Measurements from ENCODE around the gene TSPAN32. TPM values are rescaled to one million over a fixed set of nuclear protein-coding genes. Genes with fewer than 3 reads are reported as not detected.

The TSPAN32 gene
- total RNA-seq, 1 experiment from 2014 or later = not detected

- no peak for DNase-seq (ENCODE audit: low read depth, low spot score)
- Histone ChIP-seq H3K36me3 (ENCODE audit: control insufficient read depth, insufficient read depth, low read length) (no peaks in the 10 kb centered on the region), H3K4me1 (ENCODE audit: control insufficient read depth, insufficient read depth, low read length) (peaks cover 12% of the 10 kb centered on the region), H3K27ac (ENCODE audit: low read length) (no peak overlapping the region), H3K4me3 (ENCODE audit: low read depth in 2 of 2, low read length in 2 of 2) (no peak overlapping the region), H3K27me3 (ENCODE audit: control insufficient read depth, insufficient read depth, low read length) (no peaks in the 10 kb centered on the region), H3K9me3 (ENCODE audit: control insufficient read depth, insufficient read depth, low read depth, low read length) (no peaks in the 10 kb centered on the region)
- ChIA-PET POLR2A (no interaction called here), CTCF (interaction anchor here (0.5 kb wide), 1 partner anchor 16 kb away, joined by 3 read pairs; the partner anchor contains the start of genes C11orf21 and TSPAN32)
- intact Hi-C loops (cut with micrococcal nuclease; ENCODE audit: unreplicated experiment) (loop anchor here (10.0 kb wide), 1 partner anchor 207 kb away; no protein-coding TSS in a partner anchor), in situ Hi-C loops (cut with HindIII; ENCODE audit: low pct_unique_long_range_greater_than_20kb, low sequenced_read_pairs) (no loop called here)
- no peak for ATAC-seq
- BruUV-seq (replicated peaks) = no TSS peak
- no peak for TF ChIP-seq TCF7L2 (IDR thresholded peaks at IDR 0.05; ENCODE audit: low read depth, low read length)
- TF ChIP-seq POLR2AphosphoS5 (IDR thresholded peaks at IDR 0.05; ENCODE audit: low read depth, low read length) = no peak
- TF ChIP-seq, protein P1, sequence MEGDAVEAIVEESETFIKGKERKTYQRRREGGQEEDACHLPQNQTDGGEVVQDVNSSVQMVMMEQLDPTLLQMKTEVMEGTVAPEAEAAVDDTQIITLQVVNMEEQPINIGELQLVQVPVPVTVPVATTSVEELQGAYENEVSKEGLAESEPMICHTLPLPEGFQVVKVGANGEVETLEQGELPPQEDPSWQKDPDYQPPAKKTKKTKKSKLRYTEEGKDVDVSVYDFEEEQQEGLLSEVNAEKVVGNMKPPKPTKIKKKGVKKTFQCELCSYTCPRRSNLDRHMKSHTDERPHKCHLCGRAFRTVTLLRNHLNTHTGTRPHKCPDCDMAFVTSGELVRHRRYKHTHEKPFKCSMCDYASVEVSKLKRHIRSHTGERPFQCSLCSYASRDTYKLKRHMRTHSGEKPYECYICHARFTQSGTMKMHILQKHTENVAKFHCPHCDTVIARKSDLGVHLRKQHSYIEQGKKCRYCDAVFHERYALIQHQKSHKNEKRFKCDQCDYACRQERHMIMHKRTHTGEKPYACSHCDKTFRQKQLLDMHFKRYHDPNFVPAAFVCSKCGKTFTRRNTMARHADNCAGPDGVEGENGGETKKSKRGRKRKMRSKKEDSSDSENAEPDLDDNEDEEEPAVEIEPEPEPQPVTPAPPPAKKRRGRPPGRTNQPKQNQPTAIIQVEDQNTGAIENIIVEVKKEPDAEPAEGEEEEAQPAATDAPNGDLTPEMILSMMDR (IDR thresholded peaks at IDR 0.05) = no peak
- TF ChIP-seq REST (IDR thresholded peaks at IDR 0.05; ENCODE audit: insufficient read depth in 1 of 2, low read depth in 2 of 2, low read length in 1 of 2) = no peak
- TF ChIP-seq SIN3A (IDR thresholded peaks at IDR 0.05; ENCODE audit: borderline replicate concordance, insufficient read depth, low read depth, low read length) = no peak
Observed at GRCh38 chr11:2318123-2318522, 16.3 kb downstream of the TSPAN32 start.

DNA sequence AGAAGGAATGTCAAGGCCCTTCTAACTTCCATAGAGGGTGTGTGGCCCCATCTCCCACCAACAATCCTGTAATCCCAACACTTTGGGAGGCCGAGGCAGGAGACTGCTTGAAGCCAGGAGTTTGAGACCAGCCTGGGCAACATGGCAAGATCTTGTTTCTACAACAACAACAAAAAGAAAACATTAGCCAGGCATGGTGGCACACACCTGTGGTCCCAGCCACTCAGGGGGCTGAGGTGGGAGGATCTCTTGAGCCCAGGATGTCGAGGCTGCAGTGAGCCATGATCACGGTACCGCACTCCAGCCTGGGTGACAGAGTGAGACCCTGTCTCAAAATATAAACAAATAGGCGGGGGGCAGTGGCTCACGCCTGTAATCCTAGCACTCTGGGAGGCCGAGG lies 16.9 kb downstream of the TSPAN32 start:
- BruUV-seq (replicated peaks) = no TSS peak
- CTCF ChIA-PET = interaction anchor here (0.6 kb wide), 1 partner anchor 623 kb away, joined by 4 read pairs; no protein-coding TSS in a partner anchor
- in situ Hi-C loops (cut with HindIII; ENCODE audit: low pct_unique_long_range_greater_than_20kb, low sequenced_read_pairs) = no loop called here
- H3K4me3 ChIP-seq (ENCODE audit: low read depth in 2 of 2, low read length in 2 of 2) = no peak overlapping the region
- intact Hi-C loops (cut with micrococcal nuclease; ENCODE audit: unreplicated experiment) = loop anchor here (10.0 kb wide), 1 partner anchor 206 kb away; no protein-coding TSS in a partner anchor
- POLR2A ChIA-PET = no interaction called here
- TF ChIP-seq, protein P1 (IDR thresholded peaks at IDR 0.05) = no peak
- TF ChIP-seq TCF7L2 (IDR thresholded peaks at IDR 0.05; ENCODE audit: low read depth, low read length) (no peak), REST (IDR thresholded peaks at IDR 0.05; ENCODE audit: insufficient read depth in 1 of 2, low read depth in 2 of 2, low read length in 1 of 2) (no peak), SIN3A (IDR thresholded peaks at IDR 0.05; ENCODE audit: borderline replicate concordance, insufficient read depth, low read depth, low read length) (no peak)
- no peaks in the 10 kb centered on the region for H3K27me3 ChIP-seq (ENCODE audit: control insufficient read depth, insufficient read depth, low read length)
- H3K36me3 ChIP-seq (ENCODE audit: control insufficient read depth, insufficient read depth, low read length) = no peaks in the 10 kb centered on the region
- H3K9me3 ChIP-seq (ENCODE audit: control insufficient read depth, insufficient read depth, low read depth, low read length) = no peaks in the 10 kb centered on the region
- no peak for ATAC-seq
- no peak for DNase-seq (ENCODE audit: low read depth, low spot score)
- H3K4me1 ChIP-seq (ENCODE audit: control insufficient read depth, insufficient read depth, low read length) = peaks cover 12% of the 10 kb centered on the region
- no peak overlapping the region for H3K27ac ChIP-seq (ENCODE audit: low read length)
